Tibial nerve (tissue), 4 donors: ENCODE data around the gene FAM200C. TPM values are rescaled to one million over a fixed set of nuclear protein-coding genes. Genes with fewer than 3 reads are reported as not detected.

Source experiments
- DNase-seq, 2 donors: peaks; one replicate each; pipeline ENCODE4 v3.0.0-alpha.2; 2019; ENCODE audit warnings: low spot score in 2 of 2
- H3K27ac ChIP-seq, 4 donors: fragments of 200-600 bp; sonication (generic) in 3 of 4; one replicate each; pipeline ENCODE4 v1.5.1; 2017 to 2019; ENCODE audit warnings: mild to moderate bottlenecking in 1 of 4
- H3K27me3 ChIP-seq, 2 donors: fragments of 200-600 bp; sonication (generic) in 1 of 2; one replicate each; pipeline versions ENCODE4 v1.5.1 to v1.6.0; 2017 to 2019
- H3K36me3 ChIP-seq, 3 donors: fragments of 200-600 bp; sonication (generic); one replicate each; pipeline ENCODE4 v1.5.1; 2018 to 2019
- H3K4me1 ChIP-seq, 4 donors: fragments of 200-600 bp; sonication (generic) in 3 of 4; one replicate each; pipeline ENCODE4 v1.5.1; 2017 to 2019
- H3K4me3 ChIP-seq, 4 donors: fragments of 200-600 bp; sonication (generic) in 3 of 4; one replicate each; pipeline ENCODE4 v1.5.1; 2017 to 2019; ENCODE audit warnings: mild to moderate bottlenecking in 1 of 4, moderate library complexity in 1 of 4
- H3K9me3 ChIP-seq, 4 donors: fragments of 200-600 bp; sonication (generic) in 3 of 4; one replicate each; pipeline ENCODE4 v1.5.1; 2017 to 2019
- EP300 ChIP-seq, 2 donors: sonication (generic); formaldehyde crosslinking; IDR thresholded peaks; one replicate each; pipeline ENCODE4 v1.6.1; 2017; ENCODE audit warnings: antibody characterized with exemption in 2 of 2, mild to moderate bottlenecking in 1 of 2
- POLR2A ChIP-seq, 2 donors: fragments of 450-650 bp; IDR thresholded peaks; one replicate each; pipeline ENCODE4 v1.6.1; 2017; ENCODE audit warnings: antibody characterized with exemption in 2 of 2, mild to moderate bottlenecking in 2 of 2, moderate library complexity in 2 of 2
- WGBS, 2 donors: methylation state at CpG; one replicate each; pipeline ENCODE4 v1.1.5; 2018; 5-methylcytosine and 5-hydroxymethylcytosine counted together
- total RNA-seq, 4 donors: library from RNA; depleted of rRNA; stranded (reverse); fragments of >200 nt; gene quantifications; one replicate each; pipeline ENCODE4 v1.1.0, GENCODE V29; 2016
- TF ChIP-seq, protein P1 (sequence below), 5 experiments: fragments of 200-600 bp in 3 of 5; fragments of 450-650 bp in 2 of 5; sonication (generic) in 3 of 5; IDR thresholded peaks; one replicate each; pipeline ENCODE4 v1.5.1; 2016 to 2019; ENCODE audit warnings: antibody characterized with exemption in 5 of 5, mild to moderate bottlenecking in 3 of 5, moderate library complexity in 2 of 5

The FAM200C gene
- total RNA-seq, 4 donors from 2014 or later, result 5.7 to 12.5 (median 7.1) TPM

DNA sequence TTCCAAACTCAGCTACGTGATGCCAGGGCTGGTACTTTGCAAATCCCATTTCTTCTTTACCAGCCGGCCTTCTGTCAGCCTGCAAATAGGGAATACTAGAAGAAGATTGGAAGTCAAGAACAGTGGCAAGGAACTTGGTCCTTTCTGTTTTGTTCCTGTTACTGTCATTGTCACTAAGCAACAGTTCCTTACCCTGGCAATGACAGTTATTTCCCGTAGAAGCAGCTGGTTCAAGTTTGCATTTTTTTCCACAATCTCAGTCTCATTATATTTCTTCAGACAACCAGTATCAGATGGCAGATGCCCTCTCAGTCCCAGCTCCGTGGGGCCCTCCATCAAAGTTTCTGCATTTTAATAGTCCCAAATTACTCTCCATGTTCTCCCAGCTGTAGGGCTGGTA is 20.3 kb downstream of the FAM200C start:
- H3K9me3 ChIP-seq, result no peaks in the 10 kb centered on the region
- H3K27ac ChIP-seq, result no peak overlapping the region
- DNase-seq, result no peak
- WGBS, 2 donors, result 48 to 55% methylated on average over 4 of the region's 4 CpGs
- TF ChIP-seq EP300 (IDR thresholded peaks at IDR 0.05) (no peak), POLR2A (IDR thresholded peaks at IDR 0.05) (no peak)
- TF ChIP-seq, protein P1, sequence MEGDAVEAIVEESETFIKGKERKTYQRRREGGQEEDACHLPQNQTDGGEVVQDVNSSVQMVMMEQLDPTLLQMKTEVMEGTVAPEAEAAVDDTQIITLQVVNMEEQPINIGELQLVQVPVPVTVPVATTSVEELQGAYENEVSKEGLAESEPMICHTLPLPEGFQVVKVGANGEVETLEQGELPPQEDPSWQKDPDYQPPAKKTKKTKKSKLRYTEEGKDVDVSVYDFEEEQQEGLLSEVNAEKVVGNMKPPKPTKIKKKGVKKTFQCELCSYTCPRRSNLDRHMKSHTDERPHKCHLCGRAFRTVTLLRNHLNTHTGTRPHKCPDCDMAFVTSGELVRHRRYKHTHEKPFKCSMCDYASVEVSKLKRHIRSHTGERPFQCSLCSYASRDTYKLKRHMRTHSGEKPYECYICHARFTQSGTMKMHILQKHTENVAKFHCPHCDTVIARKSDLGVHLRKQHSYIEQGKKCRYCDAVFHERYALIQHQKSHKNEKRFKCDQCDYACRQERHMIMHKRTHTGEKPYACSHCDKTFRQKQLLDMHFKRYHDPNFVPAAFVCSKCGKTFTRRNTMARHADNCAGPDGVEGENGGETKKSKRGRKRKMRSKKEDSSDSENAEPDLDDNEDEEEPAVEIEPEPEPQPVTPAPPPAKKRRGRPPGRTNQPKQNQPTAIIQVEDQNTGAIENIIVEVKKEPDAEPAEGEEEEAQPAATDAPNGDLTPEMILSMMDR (IDR thresholded peaks at IDR 0.05), result no peak
- H3K4me3 ChIP-seq, result no peak overlapping the region
- no peaks in the 10 kb centered on the region for H3K36me3 ChIP-seq
- no peaks in the 10 kb centered on the region for H3K4me1 ChIP-seq
- no peaks in the 10 kb centered on the region for H3K27me3 ChIP-seq

DNA sequence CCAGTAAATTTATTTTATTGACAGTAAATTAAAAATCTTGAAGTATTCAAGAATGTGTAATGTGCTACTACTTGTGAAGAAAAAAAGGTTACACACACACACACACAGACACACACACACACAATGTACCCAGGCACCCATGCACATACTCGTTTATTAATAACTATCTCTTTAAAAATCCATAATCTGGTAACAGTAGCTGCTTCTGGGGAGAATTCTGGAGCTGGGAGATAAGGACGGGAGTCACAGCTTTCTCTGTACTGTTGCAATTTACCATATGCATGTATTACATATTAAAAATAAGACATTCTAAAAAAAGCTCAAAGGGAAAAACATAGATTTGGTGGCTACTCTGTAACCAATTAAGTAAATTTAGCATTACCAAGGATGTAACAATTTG is 21.5 kb downstream of the FAM200C start:
- Histone ChIP-seq H3K36me3 (no peaks in the 10 kb centered on the region), H3K27ac (no peak overlapping the region), H3K9me3 (no peaks in the 10 kb centered on the region), H3K4me1 (no peaks in the 10 kb centered on the region), H3K27me3 (no peaks in the 10 kb centered on the region), H3K4me3 (no peak overlapping the region)
- TF ChIP-seq EP300 (IDR thresholded peaks at IDR 0.05) (no peak), POLR2A (IDR thresholded peaks at IDR 0.05) (no peak)
- TF ChIP-seq, protein P1 (IDR thresholded peaks at IDR 0.05), result no peak
- WGBS, 2 donors, result 60 to 74% methylated on average over 2 of the region's 2 CpGs
- no peak for DNase-seq

DNA sequence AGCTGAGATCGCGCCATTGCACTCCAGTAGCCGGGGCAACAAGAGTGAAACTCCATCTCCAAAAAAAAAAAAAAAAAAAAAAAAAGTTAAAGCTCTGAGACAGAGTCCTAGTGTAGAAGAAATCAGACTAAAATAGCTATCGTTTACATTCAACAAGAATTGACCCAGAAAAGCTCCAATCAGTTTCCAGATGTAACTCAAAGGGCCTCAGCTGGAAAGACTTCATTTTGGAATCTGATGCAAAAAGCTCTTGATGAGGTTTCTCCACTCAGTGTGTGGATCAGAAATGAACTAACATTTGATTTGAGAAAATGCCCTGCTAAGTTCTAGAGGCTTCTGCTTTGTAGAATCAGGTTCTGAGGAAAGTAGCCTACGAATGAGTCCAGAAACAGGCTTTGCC is 22.2 kb downstream of the FAM200C start:
- DNase-seq, result no peak
- H3K27me3 ChIP-seq, result no peaks in the 10 kb centered on the region
- TF ChIP-seq, protein P1 (IDR thresholded peaks at IDR 0.05), result no peak
- TF ChIP-seq EP300 (IDR thresholded peaks at IDR 0.05) (no peak), POLR2A (IDR thresholded peaks at IDR 0.05) (no peak)

DNA sequence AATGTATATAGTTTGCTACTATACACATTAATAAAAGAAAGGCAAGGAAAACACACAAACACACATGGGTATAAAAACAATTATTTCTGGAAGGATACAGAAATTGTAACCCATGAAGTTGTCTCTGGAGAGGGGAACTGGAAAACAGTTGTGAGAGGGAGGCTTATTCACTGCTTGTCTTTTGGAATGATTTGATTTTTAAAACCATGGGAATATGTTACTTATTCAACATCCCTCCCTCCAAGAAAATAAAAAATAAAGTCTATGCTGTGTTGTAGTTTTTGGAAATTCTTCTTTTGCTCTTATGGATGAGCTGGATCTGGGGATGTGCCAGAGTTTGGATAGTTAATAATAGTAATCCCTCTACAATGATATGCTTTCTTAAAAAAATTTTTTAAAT is 23.4 kb downstream of the FAM200C start:
- Histone ChIP-seq H3K27me3 (peaks cover 0 to 3% of the 10 kb centered on the region in 2 donors), H3K27ac (no peak overlapping the region), H3K4me3 (no peak overlapping the region), H3K36me3 (no peaks in the 10 kb centered on the region), H3K4me1 (no peaks in the 10 kb centered on the region), H3K9me3 (no peaks in the 10 kb centered on the region)
- no peak for DNase-seq
- TF ChIP-seq, protein P1 (IDR thresholded peaks at IDR 0.05), result no peak
- no peak for TF ChIP-seq EP300 (IDR thresholded peaks at IDR 0.05)
- TF ChIP-seq POLR2A (IDR thresholded peaks at IDR 0.05), result no peak

More for the DNA sequence above, 22.2 kb downstream of the FAM200C start:
- Histone ChIP-seq H3K4me3 (no peak overlapping the region), H3K27ac (no peak overlapping the region), H3K9me3 (no peaks in the 10 kb centered on the region), H3K36me3 (no peaks in the 10 kb centered on the region), H3K4me1 (no peaks in the 10 kb centered on the region)
- 86 to 88% methylated on average over 5 of the region's 5 CpGs for WGBS, 2 donors

DNA sequence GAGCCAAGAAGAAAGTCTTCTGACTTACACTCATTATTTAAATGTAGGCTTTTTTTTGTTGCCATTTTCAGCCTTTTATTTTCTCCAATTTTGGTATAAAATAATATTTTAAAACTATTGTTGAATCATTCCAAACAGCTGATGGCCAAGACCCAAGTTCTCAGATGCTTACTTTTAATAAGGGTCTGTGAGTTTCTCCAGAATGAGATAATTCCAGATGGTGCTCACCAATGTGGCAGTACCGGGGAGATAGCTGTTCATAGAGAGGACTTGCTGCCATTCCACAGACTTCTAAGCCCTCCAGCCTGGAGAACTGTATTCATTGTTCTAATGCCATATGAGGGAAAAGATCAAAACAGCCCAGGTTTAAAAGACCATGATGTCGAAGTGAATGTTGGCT is 24.2 kb downstream of the FAM200C start:
- TF ChIP-seq, protein P1 (IDR thresholded peaks at IDR 0.05), result no peak
- H3K4me1 ChIP-seq, result peaks cover 0 to 4% (median 0%) of the 10 kb centered on the region in 4 donors
- H3K36me3 ChIP-seq, result no peaks in the 10 kb centered on the region
- DNase-seq, result no peak
- 63 to 71% methylated on average over 2 of the region's 2 CpGs for WGBS, 2 donors
- H3K4me3 ChIP-seq, result no peak overlapping the region
- H3K27me3 ChIP-seq, result peaks cover 0 to 3% of the 10 kb centered on the region in 2 donors
- no peaks in the 10 kb centered on the region for H3K9me3 ChIP-seq
- H3K27ac ChIP-seq, result no peak overlapping the region
